Activated CD4-positive, alpha-beta T cell treated with anti-CD3 and anti-CD28 coated beads, Interleukin-2, Interleukin-6, amounts not matched to agents 100 ng/mL and 50 ng/mL, durations not matched to agents 16 hours and 8 hours (primary cell): ENCODE data around the gene MYO18B.

Experiments used
- DNase-seq: peaks from one replicate; pipeline ENCODE4 v3.0.0-alpha.2; 2020

The MYO18B gene

GRCh38 chr22:25909614-25910387, 167.8 kb downstream of the MYO18B start:
- DNase-seq, result no peak

- DNase-seq, result no peak
Observed at GRCh38 chr22:25911243-25911972, 169.4 kb downstream of the MYO18B start.

GRCh38 chr22:25919452-25919851, 177.5 kb downstream of the MYO18B start:
- DNase-seq, result no peak

- DNase-seq, result no peak
Observed at GRCh38 chr22:25922141-25922540, 180.2 kb downstream of the MYO18B start.

- DNase-seq, result no peak
Observed at GRCh38 chr22:25923914-25924313, 181.9 kb downstream of the MYO18B start.

- DNase-seq, result no peak
Observed at GRCh38 chr22:25928038-25928437, 186.1 kb downstream of the MYO18B start.

- DNase-seq, result no peak
Observed at GRCh38 chr22:25929321-25929878, 187.4 kb downstream of the MYO18B start.

- no peak for DNase-seq
Observed at GRCh38 chr22:25930083-25930482, 188.1 kb downstream of the MYO18B start.

GRCh38 chr22:25930788-25931310, 188.9 kb downstream of the MYO18B start:
- DNase-seq, result no peak

- no peak for DNase-seq
Observed at GRCh38 chr22:25933158-25933788, 191.3 kb downstream of the MYO18B start.

- DNase-seq, result no peak
Observed at GRCh38 chr22:25935266-25936058, 193.5 kb downstream of the MYO18B start.

GRCh38 chr22:25938151-25938550, 196.2 kb downstream of the MYO18B start:
- no peak for DNase-seq

GRCh38 chr22:25939384-25939783, 197.4 kb downstream of the MYO18B start:
- no peak for DNase-seq

GRCh38 chr22:25940479-25940878, 198.5 kb downstream of the MYO18B start:
- no peak for DNase-seq

GRCh38 chr22:25941365-25941960, 199.5 kb downstream of the MYO18B start:
- DNase-seq, result no peak

GRCh38 chr22:25942115-25942855, 200.3 kb downstream of the MYO18B start:
- no peak for DNase-seq

- no peak for DNase-seq
Observed at GRCh38 chr22:25942856-25943411, 200.9 kb downstream of the MYO18B start.

GRCh38 chr22:25950111-25950510, 208.1 kb downstream of the MYO18B start:
- no peak for DNase-seq

- no peak for DNase-seq
Observed at GRCh38 chr22:25953276-25953675, 211.3 kb downstream of the MYO18B start.

- no peak for DNase-seq
Observed at GRCh38 chr22:25953919-25954318, 211.9 kb downstream of the MYO18B start.

GRCh38 chr22:25955323-25955722, 213.3 kb downstream of the MYO18B start:
- no peak for DNase-seq
